Caco-2 (cell line): ENCODE measurements around the gene PADI2. TPM values are rescaled to one million over a fixed set of nuclear protein-coding genes. Genes with fewer than 3 reads are reported as not detected.

Experiments
- BruUV-seq: library from RNA; stranded (reverse); fragments of 400-500 nt; replicated peaks from 2 replicates; lab custom pipeline; 2021; lab: Mats Ljungman, UMichigan
- CTCF ChIA-PET: fragments of 300-600 bp; sonication (Branson Sonifier 250); formaldehyde crosslinking; loops from one replicate; lab custom pipeline; 2022; ENCODE audit warnings: antibody characterized with exemption; lab: Charles Lee
- POLR2A ChIA-PET: fragments of 300-600 bp; sonication (Branson Sonifier 250); formaldehyde crosslinking; loops from one replicate; lab custom pipeline; 2022; ENCODE audit warnings: antibody characterized with exemption; lab: Charles Lee
- DNase-seq, 2 experiments: peaks; one replicate each; pipeline versions ENCODE4 v3.0.0 to v3.0.0-alpha.2; 2020 to 2022
- H3K27me3 ChIP-seq: replicated peaks from 2 replicates; pipeline ENCODE4 v1.6.0; 2011; ENCODE audit warnings: low read length; ENCODE audit not compliant: control insufficient read depth, insufficient read depth
- H3K36me3 ChIP-seq: 2 replicates; pipeline ENCODE4 v1.5.1; 2011; ENCODE audit warnings: low read length; ENCODE audit not compliant: control insufficient read depth, insufficient read depth
- H3K4me1 ChIP-seq: fragments of 250-450 bp; sonication (Bioruptor Pico); 2 replicates; pipeline ENCODE4 v1.5.1; 2020; ENCODE audit warnings: mild to moderate bottlenecking
- H3K4me3 ChIP-seq: 2 replicates; pipeline ENCODE4 v1.5.1; 2011; ENCODE audit warnings: low read depth, mild to moderate bottlenecking, control low read depth, low read length
- H3K9me3 ChIP-seq: fragments of 250-450 bp; sonication (Bioruptor Pico); 2 replicates; pipeline ENCODE4 v1.5.1; 2020; ENCODE audit warnings: mild to moderate bottlenecking, moderate library complexity
- H3K27ac Mint-ChIP-seq: one replicate; pipeline ENCODE4 v1.8.0; 2022; ENCODE audit warnings: mixed read lengths; ENCODE audit not compliant: unreplicated experiment
- H3K27me3 Mint-ChIP-seq: one replicate; pipeline ENCODE4 v1.8.0; 2022; ENCODE audit warnings: mixed read lengths; ENCODE audit not compliant: insufficient read depth, unreplicated experiment
- H3K36me3 Mint-ChIP-seq: one replicate; pipeline ENCODE4 v1.8.0; 2022; ENCODE audit warnings: mild to moderate bottlenecking, mixed read lengths; ENCODE audit not compliant: insufficient read depth, unreplicated experiment
- H3K4me1 Mint-ChIP-seq: one replicate; pipeline ENCODE4 v1.8.0; 2022; ENCODE audit warnings: low read depth, mixed read lengths; ENCODE audit not compliant: unreplicated experiment
- H3K4me3 Mint-ChIP-seq: one replicate; pipeline ENCODE4 v1.8.0; 2022; ENCODE audit warnings: mild to moderate bottlenecking, moderate library complexity, mixed read lengths; ENCODE audit not compliant: unreplicated experiment
- H3K9me3 Mint-ChIP-seq: one replicate; pipeline ENCODE4 v1.8.0; 2022; ENCODE audit warnings: mixed read lengths; ENCODE audit not compliant: unreplicated experiment
- intact Hi-C: fragments of 100-400 bp; cut with micrococcal nuclease; formaldehyde crosslinking; loops from one replicate; pipeline ENCODE4 v1.10.0; 2022; ENCODE audit not compliant: unreplicated experiment
- total RNA-seq: library from RNA; stranded (reverse); gene quantifications from 2 replicates; pipeline ENCODE4 v1.2.3, GENCODE V29; 2022
- TF ChIP-seq, protein P1 (sequence below), 2 experiments: fragments of 200-600 bp in 1 of 2; IDR thresholded peaks; 1 replicate in 1 of 2; 2 replicates in 1 of 2; pipeline versions ENCODE4 v1.5.1 to v1.8.0; 2011 to 2022; ENCODE audit warnings: antibody characterized with exemption in 1 of 2, control low read depth in 1 of 2, inconsistent platforms in 1 of 2, low read depth in 1 of 2, low read length in 1 of 2, mild to moderate bottlenecking in 1 of 2, moderate library complexity in 1 of 2; ENCODE audit not compliant: insufficient read depth in 1 of 2, severe bottlenecking in 1 of 2, unreplicated experiment in 1 of 2

The PADI2 gene
- total RNA-seq, 1 experiment from 2014 or later = 0.73 TPM

GRCh38 chr1:17113963-17114362 lies 5.3 kb downstream of the PADI2 start:
- Mint-ChIP-seq H3K9me3 (no peaks in the 10 kb centered on the region), H3K4me3 (no peak overlapping the region), H3K27me3 (peaks cover 4% of the 10 kb centered on the region), H3K36me3 (no peaks in the 10 kb centered on the region), H3K4me1 (peaks cover 15% of the 10 kb centered on the region), H3K27ac (no peak overlapping the region)
- ChIA-PET POLR2A (no interaction called here), CTCF (no interaction called here)
- no peak for DNase-seq
- Histone ChIP-seq H3K4me3 (no peak overlapping the region), H3K36me3 (no peaks in the 10 kb centered on the region), H3K9me3 (no peaks in the 10 kb centered on the region), H3K4me1 (peaks cover 16% of the 10 kb centered on the region), H3K27me3 (no peaks in the 10 kb centered on the region)
- intact Hi-C loops = no loop called here
- TF ChIP-seq, protein P1, sequence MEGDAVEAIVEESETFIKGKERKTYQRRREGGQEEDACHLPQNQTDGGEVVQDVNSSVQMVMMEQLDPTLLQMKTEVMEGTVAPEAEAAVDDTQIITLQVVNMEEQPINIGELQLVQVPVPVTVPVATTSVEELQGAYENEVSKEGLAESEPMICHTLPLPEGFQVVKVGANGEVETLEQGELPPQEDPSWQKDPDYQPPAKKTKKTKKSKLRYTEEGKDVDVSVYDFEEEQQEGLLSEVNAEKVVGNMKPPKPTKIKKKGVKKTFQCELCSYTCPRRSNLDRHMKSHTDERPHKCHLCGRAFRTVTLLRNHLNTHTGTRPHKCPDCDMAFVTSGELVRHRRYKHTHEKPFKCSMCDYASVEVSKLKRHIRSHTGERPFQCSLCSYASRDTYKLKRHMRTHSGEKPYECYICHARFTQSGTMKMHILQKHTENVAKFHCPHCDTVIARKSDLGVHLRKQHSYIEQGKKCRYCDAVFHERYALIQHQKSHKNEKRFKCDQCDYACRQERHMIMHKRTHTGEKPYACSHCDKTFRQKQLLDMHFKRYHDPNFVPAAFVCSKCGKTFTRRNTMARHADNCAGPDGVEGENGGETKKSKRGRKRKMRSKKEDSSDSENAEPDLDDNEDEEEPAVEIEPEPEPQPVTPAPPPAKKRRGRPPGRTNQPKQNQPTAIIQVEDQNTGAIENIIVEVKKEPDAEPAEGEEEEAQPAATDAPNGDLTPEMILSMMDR (IDR thresholded peaks at IDR 0.05; ENCODE audit: insufficient read depth in 1 of 2, low read depth in 1 of 2, low read length in 1 of 2, severe bottlenecking in 1 of 2, unreplicated experiment in 1 of 2) = no peak
- no TSS peak for BruUV-seq

DNA sequence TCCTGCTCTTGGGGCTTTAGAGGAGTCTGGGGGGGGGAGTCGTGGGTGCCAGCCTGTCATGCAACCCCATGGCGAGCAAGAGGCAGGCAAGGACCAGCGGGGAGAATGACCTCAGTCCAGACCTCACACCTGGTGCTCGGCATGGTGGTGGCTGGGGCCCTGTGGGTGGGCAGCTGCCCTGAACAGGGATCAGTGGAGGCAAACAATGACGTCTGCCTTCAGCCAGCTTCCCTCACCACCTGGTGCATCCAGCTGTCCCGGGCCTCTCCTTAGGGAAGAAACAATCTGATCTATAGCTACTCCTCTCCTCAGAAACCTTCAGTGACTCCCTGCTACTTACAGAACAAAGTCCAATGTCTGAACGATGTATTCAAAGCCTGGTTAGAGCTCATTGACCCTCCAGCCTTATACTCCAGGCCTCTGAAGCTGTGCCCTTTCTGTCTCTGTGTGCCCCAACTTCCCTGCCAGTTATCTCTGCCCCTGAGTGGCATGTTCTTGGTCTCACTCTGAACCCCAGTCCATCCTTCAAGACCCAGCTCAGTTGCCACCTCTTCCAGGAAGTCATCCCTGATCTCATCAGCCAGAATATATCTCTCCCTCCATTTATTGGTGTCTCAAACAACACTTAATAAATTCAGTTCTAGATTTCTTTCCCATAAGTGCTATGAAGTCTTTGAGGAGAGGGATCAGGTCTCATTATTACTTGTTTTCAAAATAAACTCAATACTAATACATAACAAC lies 6.6 kb downstream of the PADI2 start:
- no peaks in the 10 kb centered on the region for H3K36me3 Mint-ChIP-seq
- no TSS peak for BruUV-seq
- no peaks in the 10 kb centered on the region for H3K9me3 ChIP-seq
- CTCF ChIA-PET = no interaction called here
- H3K4me1 Mint-ChIP-seq = peaks cover 19% of the 10 kb centered on the region
- H3K27me3 Mint-ChIP-seq = no peaks in the 10 kb centered on the region
- no peaks in the 10 kb centered on the region for H3K36me3 ChIP-seq
- intact Hi-C loops = no loop called here
- peaks cover 16% of the 10 kb centered on the region for H3K4me1 ChIP-seq
- DNase-seq = no peak
- POLR2A ChIA-PET = no interaction called here
- TF ChIP-seq, protein P1 (IDR thresholded peaks at IDR 0.05; ENCODE audit: insufficient read depth in 1 of 2, low read depth in 1 of 2, low read length in 1 of 2, severe bottlenecking in 1 of 2, unreplicated experiment in 1 of 2) = no peak
- H3K4me3 ChIP-seq = no peak overlapping the region
- no peak overlapping the region for H3K27ac Mint-ChIP-seq
- H3K4me3 Mint-ChIP-seq = no peak overlapping the region
- no peaks in the 10 kb centered on the region for H3K27me3 ChIP-seq
- no peaks in the 10 kb centered on the region for H3K9me3 Mint-ChIP-seq

DNA sequence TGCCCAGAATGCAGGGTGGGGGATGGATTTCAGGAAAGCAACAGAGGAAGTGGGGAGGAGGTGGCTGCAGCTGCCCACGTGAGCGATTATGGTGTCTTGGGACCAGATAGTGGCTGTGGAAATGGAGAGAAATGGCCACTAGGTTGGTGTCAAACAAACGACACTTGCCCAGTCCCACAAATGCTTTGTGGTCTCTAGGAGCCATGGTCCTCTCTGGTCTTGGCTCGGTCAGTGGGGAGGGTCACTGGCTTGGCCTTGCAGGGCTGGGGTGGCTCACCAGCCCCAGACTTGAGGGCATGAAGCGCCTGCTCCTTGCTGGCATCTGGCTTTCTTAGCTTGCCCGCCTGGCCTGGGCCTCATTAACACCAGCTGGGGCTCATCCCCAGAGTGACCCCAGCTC lies 7.2 kb downstream of the PADI2 start:
- H3K4me1 Mint-ChIP-seq = peaks cover 19% of the 10 kb centered on the region
- H3K36me3 ChIP-seq = no peaks in the 10 kb centered on the region
- H3K27ac Mint-ChIP-seq = no peak overlapping the region
- H3K4me3 Mint-ChIP-seq = no peak overlapping the region
- ChIA-PET CTCF (no interaction called here), POLR2A (no interaction called here)
- TF ChIP-seq, protein P1 (IDR thresholded peaks at IDR 0.05; ENCODE audit: insufficient read depth in 1 of 2, low read depth in 1 of 2, low read length in 1 of 2, severe bottlenecking in 1 of 2, unreplicated experiment in 1 of 2) = no peak
- H3K27me3 ChIP-seq = no peaks in the 10 kb centered on the region
- intact Hi-C loops = no loop called here
- BruUV-seq = no TSS peak
- no peak overlapping the region for H3K4me3 ChIP-seq
- no peaks in the 10 kb centered on the region for H3K36me3 Mint-ChIP-seq
- no peaks in the 10 kb centered on the region for H3K9me3 Mint-ChIP-seq
- no peak for DNase-seq
- H3K9me3 ChIP-seq = no peaks in the 10 kb centered on the region
- H3K27me3 Mint-ChIP-seq = no peaks in the 10 kb centered on the region
- peaks cover 16% of the 10 kb centered on the region for H3K4me1 ChIP-seq
